Endothelial cell of hepatic sinusoid (primary cell): ENCODE data around the gene PI4KA.
"Not testable (repeated sequence)": the region's sequence is repeated elsewhere in the genome, so short reads cannot be mapped to it uniquely, and the experiment has no call there.

Source experiments
- in situ Hi-C: cut with HindIII; loops from 2 replicates; pipeline ENCODE4 v1.10.0; 2017; ENCODE audit warnings: low sequenced_read_pairs

The PI4KA gene

DNA sequence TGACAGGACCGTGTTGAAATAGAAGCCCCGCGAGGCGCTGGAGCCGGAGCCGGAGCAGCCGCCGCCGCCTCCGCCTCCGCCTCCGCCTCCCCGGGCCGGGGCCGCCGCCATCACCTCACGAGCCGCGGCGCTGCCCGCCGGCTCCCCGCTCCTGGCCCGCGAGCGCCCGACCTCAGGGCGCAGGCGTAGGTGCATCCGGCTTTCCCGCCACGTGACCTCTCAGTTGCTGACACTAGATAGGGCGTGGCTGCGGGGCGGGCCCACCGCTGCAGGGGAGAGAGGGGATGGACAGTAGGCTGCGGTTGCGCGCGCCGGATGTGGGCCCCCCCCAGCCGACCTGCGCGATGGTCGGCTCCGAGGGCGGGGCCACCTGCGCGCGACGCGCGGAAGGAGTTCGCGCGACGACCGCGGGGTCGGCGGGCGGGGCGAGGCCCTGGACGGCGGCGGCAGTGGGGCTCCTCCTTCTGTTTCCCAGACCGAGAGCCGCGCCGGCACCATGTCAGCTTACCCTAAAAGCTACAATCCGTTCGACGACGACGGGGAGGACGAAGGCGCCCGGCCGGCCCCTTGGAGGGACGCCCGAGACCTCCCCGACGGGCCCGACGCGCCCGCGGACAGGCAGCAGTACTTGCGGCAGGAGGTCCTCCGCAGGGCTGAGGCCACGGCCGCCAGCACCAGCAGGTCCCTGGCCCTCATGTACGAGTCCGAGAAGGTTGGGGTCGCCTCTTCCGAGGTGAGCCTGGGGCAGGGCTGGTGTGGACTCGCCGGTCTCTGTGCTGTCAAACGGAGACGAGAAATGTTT lies at the start of gene PI4KA, which contains the start of gene SNAP29:
Gene PI4KA, minus strand, starts transcription at position 197 of the 802 bp plus-strand sequence. Its CDS starts 86 bp downstream, at position 111.
Gene SNAP29, plus strand, starts transcription at position 393 of the 802 bp plus-strand sequence. Its CDS starts 104 bp downstream, at position 497.
- in situ Hi-C loops = no loop called here

DNA sequence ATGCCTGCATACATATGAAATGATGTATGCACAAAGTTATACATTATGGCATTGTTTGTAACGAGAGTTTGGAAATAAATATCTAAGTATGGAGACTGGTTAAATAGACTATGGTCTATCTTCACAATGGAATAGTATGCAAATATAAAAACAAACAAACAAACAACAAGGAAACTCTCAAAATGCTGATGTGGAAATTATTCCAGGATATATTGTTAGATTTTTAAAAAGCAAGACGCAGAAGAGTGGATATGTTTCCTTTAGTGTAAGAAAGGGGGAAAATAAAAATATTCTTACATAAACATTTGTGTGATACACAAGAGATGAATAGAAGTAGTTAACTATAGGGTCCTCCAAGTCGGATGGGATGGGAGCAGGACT lies 47.8 kb upstream of the PI4KA start:
- in situ Hi-C loops = no loop called here

DNA sequence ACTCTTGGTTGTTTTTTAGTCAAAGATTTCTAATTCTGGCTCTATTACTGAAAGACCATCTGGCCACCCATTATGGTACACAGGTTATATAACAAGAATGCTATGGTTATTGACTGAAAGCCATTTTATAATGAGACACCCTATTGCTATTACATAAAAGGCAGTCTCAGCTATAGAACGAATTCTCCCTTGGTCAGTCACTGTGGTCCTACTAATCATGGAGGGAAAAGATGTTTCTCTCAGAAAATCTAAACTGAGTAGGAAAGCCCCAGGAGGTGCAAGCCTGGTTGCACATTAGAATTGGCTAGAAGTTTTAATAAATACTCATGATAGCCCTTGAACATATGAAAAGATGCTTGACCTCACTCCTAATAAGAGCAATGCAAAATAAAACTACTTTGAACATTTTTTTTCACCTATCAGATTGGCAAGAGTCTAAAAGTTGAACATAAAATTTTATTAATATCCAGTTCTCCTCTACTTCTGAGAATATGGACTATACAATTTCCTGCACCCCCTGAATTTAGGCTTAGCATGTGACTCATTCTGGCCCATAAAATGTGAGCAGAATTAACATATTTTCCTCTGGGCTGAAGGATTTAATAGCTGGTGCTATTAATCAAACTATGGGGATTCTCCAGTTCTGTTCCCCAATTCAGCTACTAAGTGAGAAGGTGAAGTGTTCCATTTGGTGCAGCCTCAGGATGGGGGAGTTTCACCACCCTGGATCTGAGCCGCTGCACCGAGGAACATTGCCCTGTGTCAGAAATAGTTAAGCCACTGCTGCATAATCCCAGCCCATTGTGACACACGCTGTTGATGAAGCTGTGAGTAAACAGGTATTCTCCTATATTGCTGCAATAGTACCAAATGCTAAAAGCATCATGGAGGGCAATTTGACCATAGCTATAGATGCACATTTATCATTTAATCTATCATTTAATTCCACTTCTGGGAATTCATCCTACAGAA lies 47.1 kb upstream of the PI4KA start:
- in situ Hi-C loops = no loop called here

DNA sequence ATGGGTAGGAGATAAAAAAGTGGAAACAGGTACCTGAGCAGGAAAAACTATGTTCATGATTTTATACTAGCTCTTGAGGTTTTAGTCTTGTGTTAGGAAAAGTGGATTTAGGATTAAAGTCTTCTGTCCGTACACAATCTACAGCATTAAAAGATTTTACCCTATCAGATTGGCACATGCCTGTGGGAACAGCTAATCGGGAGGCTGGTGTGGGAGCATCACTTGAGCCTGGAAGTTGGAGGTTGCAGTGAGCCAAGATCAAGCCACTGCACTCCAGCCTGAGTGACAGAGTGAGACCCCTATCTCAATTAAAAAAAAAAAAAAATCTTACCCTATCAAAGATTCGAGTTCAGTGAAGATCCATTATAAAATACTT lies 46.4 kb upstream of the PI4KA start:
- in situ Hi-C loops = no loop called here

DNA sequence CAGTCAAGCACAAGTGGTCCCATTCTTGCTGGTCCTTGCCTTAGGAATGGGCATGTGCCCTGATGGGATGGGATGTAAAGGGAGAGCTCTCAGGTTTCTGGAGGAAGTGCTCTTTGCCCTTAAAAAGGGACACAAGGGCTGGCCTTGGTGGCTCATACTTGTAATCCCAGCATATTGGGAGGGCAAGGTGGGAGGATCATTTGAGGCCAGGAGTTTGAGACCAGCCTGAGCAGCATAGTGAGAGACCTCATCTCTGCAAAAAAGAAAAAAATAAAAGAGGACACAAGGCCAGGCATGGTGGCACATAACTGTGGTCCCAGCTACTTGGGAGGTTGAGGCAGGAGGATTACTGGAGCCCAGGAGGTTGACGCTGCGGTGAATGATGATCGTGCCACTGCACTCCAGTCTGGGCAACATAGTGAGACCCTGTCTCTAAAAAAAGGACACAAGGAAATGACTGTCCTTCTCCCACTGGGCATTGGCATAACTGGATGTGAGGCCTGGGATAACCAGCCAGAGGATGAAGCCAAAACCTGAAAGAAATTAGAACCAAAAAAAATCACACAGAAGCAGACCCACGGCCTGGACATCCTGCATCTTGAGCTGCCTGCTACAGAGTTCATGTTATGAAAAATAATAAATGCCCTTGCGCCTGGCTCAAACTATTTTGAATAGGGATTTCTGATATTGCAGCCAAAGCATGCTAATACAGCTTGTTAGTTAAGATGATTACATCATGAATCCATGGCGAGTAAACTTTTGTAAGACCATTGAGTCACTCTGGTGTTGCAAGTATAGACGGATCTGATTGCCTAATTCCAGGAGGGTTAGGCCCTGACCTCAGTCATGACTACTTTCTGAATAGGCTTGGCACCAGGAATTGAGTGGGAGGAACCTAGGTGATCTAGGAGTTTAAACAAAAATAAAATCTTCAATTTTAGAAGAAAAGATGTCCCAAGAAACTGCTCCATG lies 45.7 kb upstream of the PI4KA start:
- in situ Hi-C loops = no loop called here

DNA sequence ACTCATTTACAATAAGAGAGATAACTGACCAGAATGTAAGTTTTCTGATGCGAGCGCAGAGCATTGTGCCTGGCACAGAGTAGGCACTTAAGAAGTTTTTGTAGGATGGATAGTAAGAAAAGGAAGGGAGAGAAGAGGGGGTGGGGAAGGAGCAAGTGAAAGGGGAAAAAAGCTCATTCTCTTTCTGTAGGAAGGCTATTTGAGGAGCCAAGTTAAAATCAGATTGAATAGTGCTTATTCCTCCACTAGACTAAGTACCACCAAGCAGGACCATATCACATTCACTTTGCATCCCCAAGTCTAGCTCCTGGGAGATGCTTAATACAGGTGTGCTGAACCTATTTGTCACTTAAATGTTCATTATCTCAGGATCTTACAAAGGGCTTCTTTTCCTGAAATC lies 44.5 kb upstream of the PI4KA start:
- in situ Hi-C loops = no loop called here

DNA sequence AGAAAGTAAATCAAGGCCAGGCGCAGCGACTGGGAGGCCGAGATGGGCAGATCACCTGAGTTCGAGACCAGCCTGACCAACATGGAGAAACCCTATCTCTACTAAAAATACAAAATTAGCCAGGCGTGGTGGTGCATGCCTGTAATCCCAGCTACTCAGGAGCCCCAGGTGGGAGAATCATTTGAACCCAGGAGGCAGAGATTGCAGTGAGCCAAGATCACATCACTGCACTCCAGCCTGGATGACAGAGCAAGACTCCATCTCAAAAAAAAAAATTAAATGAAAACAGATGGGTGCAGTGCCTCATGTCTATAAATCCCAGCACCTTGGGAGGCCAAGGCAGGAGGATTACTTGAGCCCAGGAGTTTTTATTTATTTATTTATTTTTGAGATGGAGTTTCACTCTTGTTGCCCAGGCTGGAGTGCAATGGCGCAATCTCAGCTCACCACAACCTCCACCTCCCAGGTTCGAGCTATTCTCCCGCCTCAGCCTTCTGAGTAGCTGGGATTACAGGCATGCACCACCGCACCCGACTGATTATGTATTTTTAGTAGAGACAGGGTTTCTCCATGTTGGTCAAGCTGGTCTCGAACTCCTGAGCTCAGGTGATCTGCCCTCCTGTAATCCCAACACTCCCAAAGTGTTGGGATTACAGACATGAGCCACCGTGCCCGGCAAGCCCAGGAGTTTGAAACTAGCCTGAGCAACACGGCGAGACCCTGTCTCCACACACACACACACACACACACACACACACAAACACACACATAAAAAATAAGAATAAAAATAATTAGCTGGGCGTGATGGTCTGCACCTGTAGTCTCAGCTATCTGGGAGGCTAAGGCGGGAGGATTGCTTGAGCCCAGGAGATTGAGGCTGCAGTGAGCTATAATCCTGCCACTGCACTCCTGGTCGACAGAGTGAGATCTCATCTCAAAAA lies 42.8 kb upstream of the PI4KA start:
- in situ Hi-C loops = not testable (repeated sequence)

DNA sequence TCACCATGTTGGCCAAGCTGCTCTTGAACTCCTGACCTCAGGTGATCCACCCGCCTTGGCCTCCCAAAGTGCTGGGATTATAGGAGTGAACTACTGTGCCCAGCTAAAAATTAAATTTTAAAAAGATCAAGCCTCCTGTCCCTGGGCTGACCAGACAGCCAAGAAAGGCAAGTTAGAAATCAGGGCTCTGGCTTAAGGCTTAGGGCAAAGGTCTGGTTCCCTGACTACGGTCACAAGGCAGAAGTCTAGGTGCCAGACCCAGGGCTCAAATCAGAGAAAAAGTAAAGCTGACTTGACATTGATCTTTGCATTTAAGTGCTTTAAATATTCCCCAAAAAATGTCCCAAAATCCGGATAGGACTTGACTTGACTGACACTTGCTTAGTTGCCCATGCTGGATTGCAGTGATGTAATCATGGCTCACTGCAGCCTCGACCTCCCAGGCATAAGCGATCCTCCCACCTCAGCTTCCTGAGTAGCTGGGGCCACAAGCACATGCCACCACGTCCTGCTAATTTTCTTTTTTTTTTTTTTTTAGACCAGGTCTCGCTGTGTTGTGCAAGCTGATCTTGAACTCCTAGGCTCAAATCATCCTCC lies 41.3 kb upstream of the PI4KA start:
- in situ Hi-C loops = no loop called here

DNA sequence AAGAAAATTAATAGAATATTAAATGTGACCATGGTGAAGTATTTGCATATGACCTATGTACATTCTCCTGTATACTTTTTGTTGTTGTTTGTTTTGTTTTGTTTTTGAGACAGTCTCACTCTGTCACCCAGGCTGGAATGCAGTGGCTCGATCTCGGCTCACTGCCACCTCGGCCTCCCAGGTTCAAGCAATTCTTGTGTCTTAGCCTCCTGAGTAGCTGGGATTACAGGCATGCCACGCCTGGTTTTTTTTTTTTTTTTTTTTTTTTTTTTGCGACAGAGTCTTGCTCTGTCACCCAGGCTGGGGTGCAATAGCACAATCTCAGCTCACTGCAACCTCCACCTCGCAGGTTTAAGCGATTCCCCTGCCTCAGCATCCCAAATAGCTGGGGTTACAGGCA lies 39.1 kb upstream of the PI4KA start:
- in situ Hi-C loops = not testable (repeated sequence)

DNA sequence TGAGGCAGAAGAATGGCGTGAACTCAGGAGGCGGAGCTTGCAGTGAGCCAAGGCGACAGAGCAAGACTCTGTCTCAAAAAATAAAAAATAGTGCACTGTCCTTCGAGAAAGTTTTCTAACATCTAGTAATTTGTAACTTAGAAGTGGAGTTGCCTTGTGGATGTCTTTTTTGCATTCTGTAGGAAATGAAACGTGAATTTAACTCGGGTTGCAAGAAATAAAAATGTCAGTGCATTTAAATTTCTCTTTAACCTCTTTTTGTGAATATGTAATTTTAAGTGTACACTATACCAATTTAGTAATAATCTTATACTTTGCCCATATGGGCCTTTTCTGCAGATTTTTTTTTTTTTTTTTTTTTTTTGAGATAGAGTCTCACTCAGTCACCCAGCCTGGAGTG lies 32.4 kb upstream of the PI4KA start:
- in situ Hi-C loops = no loop called here

DNA sequence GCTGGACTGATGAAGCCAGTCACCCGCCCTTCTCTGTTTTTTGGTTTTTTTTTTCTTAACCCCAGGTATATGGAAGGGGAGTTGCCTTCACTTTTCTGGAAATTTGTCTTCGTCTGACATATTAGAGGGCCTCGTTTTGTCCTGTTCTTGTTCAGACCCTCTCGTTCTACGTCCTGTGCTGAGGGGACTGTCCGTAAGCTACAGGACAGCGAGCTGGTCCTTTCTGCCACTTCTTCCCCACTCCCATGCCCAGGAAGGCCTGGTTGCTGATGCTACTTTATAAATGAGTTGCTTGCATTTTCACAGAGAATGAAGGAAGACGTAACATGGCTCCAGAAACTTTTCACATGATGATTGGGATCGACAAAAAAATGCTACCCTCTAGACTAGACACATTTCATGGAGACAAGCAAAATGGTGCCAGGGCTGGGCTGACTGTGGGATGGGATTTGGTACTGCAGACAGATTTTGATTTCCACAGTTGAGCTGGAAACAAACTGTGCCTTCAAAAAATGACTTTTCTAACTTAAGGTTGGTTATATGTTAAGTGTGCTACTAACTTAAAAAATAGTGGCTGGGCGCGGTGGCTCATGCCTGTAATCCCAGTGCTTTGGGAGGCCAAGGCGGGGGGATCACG lies 31.4 kb upstream of the PI4KA start:
- in situ Hi-C loops = no loop called here

DNA sequence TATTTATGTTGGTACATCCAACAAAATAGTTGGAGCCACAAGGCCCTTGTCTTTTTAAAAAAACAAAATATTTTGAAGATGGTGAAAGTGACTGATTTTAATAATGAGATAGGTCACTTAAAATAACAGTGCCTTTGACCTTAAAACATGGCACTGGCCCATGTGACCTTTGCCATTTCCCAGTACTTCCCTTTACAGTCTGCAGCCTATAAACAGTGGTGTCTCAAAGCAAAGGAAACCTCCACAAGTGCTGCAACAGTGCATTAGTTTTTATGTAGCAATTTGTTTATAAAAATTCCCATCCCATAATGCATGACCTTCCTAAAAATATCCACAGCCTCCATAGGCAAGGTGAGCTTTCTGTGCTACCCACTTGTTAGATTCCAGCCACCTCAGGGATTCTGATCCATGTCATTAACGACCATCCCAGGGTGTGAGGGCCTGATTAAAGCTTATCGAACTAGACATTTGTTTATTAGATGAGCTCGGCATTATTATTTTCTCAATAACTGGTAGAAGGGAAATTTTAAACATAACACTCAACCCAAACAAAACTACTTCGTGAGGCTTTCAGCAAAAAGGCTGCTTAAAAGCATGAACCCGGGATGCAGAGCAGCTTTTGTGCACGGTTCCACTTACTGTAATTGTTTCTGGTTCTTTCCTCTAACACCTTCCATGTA lies 30.6 kb upstream of the PI4KA start:
- in situ Hi-C loops = no loop called here

DNA sequence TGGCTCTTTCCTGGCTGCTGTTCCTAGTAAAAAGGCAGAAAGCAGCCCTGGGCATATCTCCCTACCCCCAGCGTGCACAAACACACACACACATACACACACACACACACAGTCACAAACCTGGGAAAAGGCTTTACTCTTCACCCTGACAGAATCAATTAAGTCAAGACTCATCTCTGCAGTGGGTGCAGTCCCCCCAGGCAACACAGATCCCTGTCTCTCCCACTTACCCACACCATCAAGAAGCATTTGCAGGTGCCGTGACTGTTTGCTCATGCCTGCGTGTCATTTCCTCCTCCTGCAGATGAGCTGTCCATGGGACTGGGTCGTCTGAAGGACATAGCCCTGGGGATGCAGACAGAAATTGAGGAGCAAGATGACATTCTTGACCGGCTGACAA lies 28.8 kb upstream of the PI4KA start:
- in situ Hi-C loops = no loop called here

DNA sequence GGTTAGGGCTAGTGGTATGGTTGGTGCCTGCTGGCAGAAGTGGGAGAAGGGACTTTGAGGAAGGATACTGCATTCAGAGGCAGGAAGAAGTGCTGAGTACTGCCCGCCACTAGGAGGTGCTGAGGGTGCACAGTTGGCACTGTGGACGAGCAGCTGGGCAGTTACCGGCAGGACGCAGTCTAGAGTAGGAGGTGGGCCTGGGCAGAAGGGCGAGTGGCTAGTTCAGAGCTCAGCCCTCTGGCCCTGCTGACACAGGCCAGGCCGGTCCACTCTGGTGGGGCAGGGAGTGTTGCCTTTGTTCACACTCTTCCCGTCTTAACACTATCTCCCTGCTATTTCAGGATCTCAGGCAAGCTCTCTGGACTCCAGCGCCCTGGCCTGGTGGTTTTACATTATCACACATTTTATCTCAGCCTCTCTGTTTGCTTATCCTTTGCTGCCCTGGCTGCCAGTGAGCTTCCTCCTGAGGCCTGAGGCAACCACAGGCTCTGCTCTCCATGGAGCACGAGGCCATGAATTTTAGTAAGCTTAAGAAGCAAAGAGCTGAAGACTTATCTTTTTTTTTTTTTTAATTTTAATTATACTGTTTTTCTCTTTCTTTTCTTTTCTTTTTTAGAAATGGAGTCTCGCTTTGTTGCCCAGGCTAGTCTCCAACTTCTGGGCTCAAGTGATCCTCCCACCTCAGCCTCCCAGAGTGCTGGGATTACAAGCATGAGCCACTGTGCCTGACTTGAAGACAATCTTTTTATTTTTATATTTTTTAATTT lies 27.1 kb upstream of the PI4KA start:
- in situ Hi-C loops = no loop called here

DNA sequence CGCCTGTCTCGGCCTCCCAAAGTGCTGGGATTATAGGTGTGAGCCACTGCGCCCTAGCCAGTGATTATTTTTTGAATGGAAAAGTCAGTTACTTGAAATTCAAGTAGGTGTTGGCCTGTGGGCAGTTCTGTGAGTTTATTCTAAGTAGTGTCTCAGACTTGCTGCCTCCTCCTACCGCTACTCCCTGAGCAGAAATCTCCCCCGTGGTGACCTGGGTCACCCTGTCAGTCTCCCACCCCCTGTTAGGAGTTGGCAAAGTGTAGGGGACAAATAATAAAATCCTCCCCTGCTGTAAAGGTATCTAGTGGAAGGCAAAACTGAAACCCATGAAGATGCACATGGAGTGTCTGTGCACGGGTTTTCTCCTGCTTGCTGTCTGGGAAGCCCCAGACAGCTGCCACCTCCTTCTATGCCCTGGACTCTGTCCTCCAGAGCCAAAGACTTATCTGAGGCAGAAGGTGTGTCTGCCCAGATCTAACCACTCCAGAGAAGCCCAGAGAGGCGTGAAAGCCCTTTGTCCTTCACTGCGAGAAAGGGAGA lies 26.5 kb upstream of the PI4KA start:
- in situ Hi-C loops = no loop called here

DNA sequence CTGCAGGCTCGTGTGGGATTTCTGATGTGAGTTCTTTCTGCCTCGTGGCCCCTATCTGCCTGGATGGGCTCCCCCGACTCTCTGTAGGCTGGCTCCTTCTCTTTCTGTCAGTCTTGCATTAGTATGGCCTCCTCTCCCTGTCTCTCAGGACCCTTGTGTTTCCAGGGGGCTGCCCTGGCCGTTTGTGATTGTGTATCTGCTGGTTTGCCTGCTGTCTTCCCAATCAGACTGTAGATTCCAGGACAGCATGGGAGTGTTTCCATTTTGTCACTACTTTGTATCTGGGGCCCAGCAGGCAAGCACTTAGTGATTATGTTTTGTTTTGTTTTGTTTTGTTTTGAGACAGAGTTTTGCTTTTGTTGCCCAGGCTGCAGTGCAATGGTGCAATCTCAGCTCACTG lies 25.8 kb upstream of the PI4KA start:
- in situ Hi-C loops = no loop called here

DNA sequence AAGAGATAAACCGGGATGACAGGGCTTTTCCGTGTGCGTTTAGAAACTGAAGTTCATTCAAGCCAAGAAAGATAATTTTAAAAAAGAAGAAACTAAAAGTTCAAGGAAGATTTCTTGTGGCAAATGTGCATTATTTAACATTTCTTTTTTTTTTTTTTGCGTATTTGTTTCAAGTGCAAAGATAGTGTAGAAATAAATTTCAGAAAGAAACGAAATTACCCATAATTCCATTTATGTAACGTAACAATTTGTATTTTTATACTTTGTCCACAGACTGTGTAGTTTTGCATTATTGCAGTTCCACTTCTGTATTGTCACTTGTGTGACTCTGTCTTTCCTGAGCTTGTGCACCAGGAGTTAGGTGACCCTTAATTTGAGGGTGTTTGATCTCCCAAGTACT lies 24.2 kb upstream of the PI4KA start:
- in situ Hi-C loops = no loop called here
